Caco-2 (cell line): Measurements from ENCODE around the gene LDB1. TPM values are rescaled to one million over a fixed set of nuclear protein-coding genes. Genes with fewer than 3 reads are reported as not detected.

Source experiments
- BruUV-seq: library from RNA; stranded (reverse); fragments of 400-500 nt; replicated peaks from 2 replicates; lab custom pipeline; 2021; lab: Mats Ljungman, UMichigan
- CTCF ChIA-PET: fragments of 300-600 bp; sonication (Branson Sonifier 250); formaldehyde crosslinking; loops from one replicate; lab custom pipeline; 2022; ENCODE audit warnings: antibody characterized with exemption; lab: Charles Lee
- POLR2A ChIA-PET: fragments of 300-600 bp; sonication (Branson Sonifier 250); formaldehyde crosslinking; loops from one replicate; lab custom pipeline; 2022; ENCODE audit warnings: antibody characterized with exemption; lab: Charles Lee
- DNase-seq, 2 experiments: peaks; one replicate each; pipeline versions ENCODE4 v3.0.0 to v3.0.0-alpha.2; 2020 to 2022
- H3K27me3 ChIP-seq: replicated peaks from 2 replicates; pipeline ENCODE4 v1.6.0; 2011; ENCODE audit warnings: low read length; ENCODE audit not compliant: control insufficient read depth, insufficient read depth
- H3K36me3 ChIP-seq: 2 replicates; pipeline ENCODE4 v1.5.1; 2011; ENCODE audit warnings: low read length; ENCODE audit not compliant: control insufficient read depth, insufficient read depth
- H3K4me1 ChIP-seq: fragments of 250-450 bp; sonication (Bioruptor Pico); 2 replicates; pipeline ENCODE4 v1.5.1; 2020; ENCODE audit warnings: mild to moderate bottlenecking
- H3K4me3 ChIP-seq: 2 replicates; pipeline ENCODE4 v1.5.1; 2011; ENCODE audit warnings: low read depth, mild to moderate bottlenecking, control low read depth, low read length
- H3K9me3 ChIP-seq: fragments of 250-450 bp; sonication (Bioruptor Pico); 2 replicates; pipeline ENCODE4 v1.5.1; 2020; ENCODE audit warnings: mild to moderate bottlenecking, moderate library complexity
- H3K27ac Mint-ChIP-seq: one replicate; pipeline ENCODE4 v1.8.0; 2022; ENCODE audit warnings: mixed read lengths; ENCODE audit not compliant: unreplicated experiment
- H3K27me3 Mint-ChIP-seq: one replicate; pipeline ENCODE4 v1.8.0; 2022; ENCODE audit warnings: mixed read lengths; ENCODE audit not compliant: insufficient read depth, unreplicated experiment
- H3K36me3 Mint-ChIP-seq: one replicate; pipeline ENCODE4 v1.8.0; 2022; ENCODE audit warnings: mild to moderate bottlenecking, mixed read lengths; ENCODE audit not compliant: insufficient read depth, unreplicated experiment
- H3K4me1 Mint-ChIP-seq: one replicate; pipeline ENCODE4 v1.8.0; 2022; ENCODE audit warnings: low read depth, mixed read lengths; ENCODE audit not compliant: unreplicated experiment
- H3K4me3 Mint-ChIP-seq: one replicate; pipeline ENCODE4 v1.8.0; 2022; ENCODE audit warnings: mild to moderate bottlenecking, moderate library complexity, mixed read lengths; ENCODE audit not compliant: unreplicated experiment
- H3K9me3 Mint-ChIP-seq: one replicate; pipeline ENCODE4 v1.8.0; 2022; ENCODE audit warnings: mixed read lengths; ENCODE audit not compliant: unreplicated experiment
- intact Hi-C: fragments of 100-400 bp; cut with micrococcal nuclease; formaldehyde crosslinking; loops from one replicate; pipeline ENCODE4 v1.10.0; 2022; ENCODE audit not compliant: unreplicated experiment
- total RNA-seq: library from RNA; stranded (reverse); gene quantifications from 2 replicates; pipeline ENCODE4 v1.2.3, GENCODE V29; 2022
- TF ChIP-seq, protein P1 (sequence below), 2 experiments: fragments of 200-600 bp in 1 of 2; IDR thresholded peaks; 1 replicate in 1 of 2; 2 replicates in 1 of 2; pipeline versions ENCODE4 v1.5.1 to v1.8.0; 2011 to 2022; ENCODE audit warnings: antibody characterized with exemption in 1 of 2, control low read depth in 1 of 2, inconsistent platforms in 1 of 2, low read depth in 1 of 2, low read length in 1 of 2, mild to moderate bottlenecking in 1 of 2, moderate library complexity in 1 of 2; ENCODE audit not compliant: insufficient read depth in 1 of 2, severe bottlenecking in 1 of 2, unreplicated experiment in 1 of 2

Gene LDB1
- total RNA-seq, 1 experiment from 2014 or later: 52.3 TPM

DNA sequence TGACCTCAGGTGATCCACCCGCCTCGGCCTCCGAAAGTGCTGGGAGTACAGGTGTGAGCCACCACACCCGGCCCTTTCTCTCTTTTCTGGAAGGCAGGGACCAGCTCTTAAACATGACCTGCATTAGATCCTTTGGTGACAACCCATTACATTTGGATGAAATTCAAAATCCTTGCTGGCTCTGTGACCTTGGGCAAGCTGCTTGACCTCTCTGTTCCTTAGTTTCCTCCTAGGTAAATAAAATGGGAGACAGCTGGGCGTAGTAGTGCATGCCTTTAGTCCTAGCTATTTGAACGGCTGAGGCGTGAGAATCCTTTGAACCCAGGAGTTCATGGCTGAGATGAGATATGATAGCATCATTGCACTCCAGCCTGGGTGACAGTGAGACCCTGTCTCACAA lies 23.7 kb downstream of the LDB1 start:
- Histone ChIP-seq H3K4me3 (no peak overlapping the region), H3K27me3 (no peaks in the 10 kb centered on the region), H3K4me1 (no peaks in the 10 kb centered on the region), H3K9me3 (no peaks in the 10 kb centered on the region), H3K36me3 (no peaks in the 10 kb centered on the region)
- DNase-seq: no peak
- H3K27me3 Mint-ChIP-seq: no peaks in the 10 kb centered on the region
- ChIA-PET POLR2A (no interaction called here), CTCF (no interaction called here)
- H3K4me1 Mint-ChIP-seq: no peaks in the 10 kb centered on the region
- H3K36me3 Mint-ChIP-seq: peaks cover 5% of the 10 kb centered on the region
- H3K4me3 Mint-ChIP-seq: no peak overlapping the region
- intact Hi-C loops: no loop called here
- no peak overlapping the region for H3K27ac Mint-ChIP-seq
- TF ChIP-seq, protein P1, sequence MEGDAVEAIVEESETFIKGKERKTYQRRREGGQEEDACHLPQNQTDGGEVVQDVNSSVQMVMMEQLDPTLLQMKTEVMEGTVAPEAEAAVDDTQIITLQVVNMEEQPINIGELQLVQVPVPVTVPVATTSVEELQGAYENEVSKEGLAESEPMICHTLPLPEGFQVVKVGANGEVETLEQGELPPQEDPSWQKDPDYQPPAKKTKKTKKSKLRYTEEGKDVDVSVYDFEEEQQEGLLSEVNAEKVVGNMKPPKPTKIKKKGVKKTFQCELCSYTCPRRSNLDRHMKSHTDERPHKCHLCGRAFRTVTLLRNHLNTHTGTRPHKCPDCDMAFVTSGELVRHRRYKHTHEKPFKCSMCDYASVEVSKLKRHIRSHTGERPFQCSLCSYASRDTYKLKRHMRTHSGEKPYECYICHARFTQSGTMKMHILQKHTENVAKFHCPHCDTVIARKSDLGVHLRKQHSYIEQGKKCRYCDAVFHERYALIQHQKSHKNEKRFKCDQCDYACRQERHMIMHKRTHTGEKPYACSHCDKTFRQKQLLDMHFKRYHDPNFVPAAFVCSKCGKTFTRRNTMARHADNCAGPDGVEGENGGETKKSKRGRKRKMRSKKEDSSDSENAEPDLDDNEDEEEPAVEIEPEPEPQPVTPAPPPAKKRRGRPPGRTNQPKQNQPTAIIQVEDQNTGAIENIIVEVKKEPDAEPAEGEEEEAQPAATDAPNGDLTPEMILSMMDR (IDR thresholded peaks at IDR 0.05; ENCODE audit: insufficient read depth in 1 of 2, low read depth in 1 of 2, low read length in 1 of 2, severe bottlenecking in 1 of 2, unreplicated experiment in 1 of 2): no peak
- BruUV-seq: no TSS peak
- H3K9me3 Mint-ChIP-seq: no peaks in the 10 kb centered on the region

- TF ChIP-seq, protein P1 (IDR thresholded peaks at IDR 0.05; ENCODE audit: insufficient read depth in 1 of 2, low read depth in 1 of 2, low read length in 1 of 2, severe bottlenecking in 1 of 2, unreplicated experiment in 1 of 2): no peak
- no peaks in the 10 kb centered on the region for H3K27me3 ChIP-seq
- Mint-ChIP-seq H3K27me3 (no peaks in the 10 kb centered on the region), H3K4me1 (no peaks in the 10 kb centered on the region), H3K9me3 (no peaks in the 10 kb centered on the region), H3K27ac (no peak overlapping the region), H3K4me3 (no peak overlapping the region), H3K36me3 (peaks cover 5% of the 10 kb centered on the region)
- no TSS peak for BruUV-seq
- intact Hi-C loops: no loop called here
- H3K4me3 ChIP-seq: no peak overlapping the region
- POLR2A ChIA-PET: no interaction called here
- H3K36me3 ChIP-seq: no peaks in the 10 kb centered on the region
- no peaks in the 10 kb centered on the region for H3K9me3 ChIP-seq
- no peaks in the 10 kb centered on the region for H3K4me1 ChIP-seq
- DNase-seq: no peak
- CTCF ChIA-PET: no interaction called here
Measured at GRCh38 chr10:102090772-102091171, 29.4 kb downstream of the LDB1 start.

- no peaks in the 10 kb centered on the region for H3K36me3 ChIP-seq
- POLR2A ChIA-PET: interaction anchor here (0.6 kb wide), 2 partner anchors 22 to 37 kb away, joined by 3 read pairs; no protein-coding TSS in a partner anchor
- H3K4me1 ChIP-seq: no peaks in the 10 kb centered on the region
- TF ChIP-seq, protein P1 (IDR thresholded peaks at IDR 0.05; ENCODE audit: insufficient read depth in 1 of 2, low read depth in 1 of 2, low read length in 1 of 2, severe bottlenecking in 1 of 2, unreplicated experiment in 1 of 2): no peak
- Mint-ChIP-seq H3K4me3 (no peak overlapping the region), H3K9me3 (no peaks in the 10 kb centered on the region), H3K4me1 (no peaks in the 10 kb centered on the region), H3K27ac (no peak overlapping the region), H3K27me3 (no peaks in the 10 kb centered on the region), H3K36me3 (no peaks in the 10 kb centered on the region)
- no peaks in the 10 kb centered on the region for H3K9me3 ChIP-seq
- no TSS peak for BruUV-seq
- H3K27me3 ChIP-seq: no peaks in the 10 kb centered on the region
- intact Hi-C loops: no loop called here
- CTCF ChIA-PET: interaction anchor here (1.6 kb wide), 1 partner anchor 15 kb away, joined by 5 read pairs; no protein-coding TSS in a partner anchor
- H3K4me3 ChIP-seq: no peak overlapping the region
- no peak for DNase-seq
Measured at GRCh38 chr10:102086196-102086595, 34.0 kb downstream of the LDB1 start.
